Testis (tissue), 3 donors: Measurements from ENCODE around the gene NADSYN1. TPM values are rescaled to one million over a fixed set of nuclear protein-coding genes. Genes with fewer than 3 reads are reported as not detected.

Experiments
- DNase-seq: peaks from one replicate; pipeline ENCODE4 v3.0.0-alpha.2; 2019
- H3K27ac ChIP-seq, 2 donors: fragments of 200-600 bp; sonication (generic); one replicate each; pipeline ENCODE4 v1.5.1; 2019
- H3K27me3 ChIP-seq: fragments of 200-600 bp; sonication (generic); one replicate; pipeline ENCODE4 v1.5.1; 2019
- H3K36me3 ChIP-seq: fragments of 200-600 bp; sonication (generic); one replicate; pipeline ENCODE4 v1.5.1; 2017; ENCODE audit warnings: low read depth; ENCODE audit errors: missing control alignments
- H3K4me1 ChIP-seq: fragments of 200-600 bp; sonication (generic); one replicate; pipeline ENCODE4 v1.5.1; 2019
- H3K4me3 ChIP-seq, 2 donors: fragments of 200-600 bp; sonication (generic); one replicate each; pipeline ENCODE4 v1.5.1; 2017 to 2019
- H3K9me3 ChIP-seq: fragments of 200-600 bp; sonication (generic); one replicate; pipeline ENCODE4 v1.5.1; 2017
- CTCF ChIP-seq, 3 experiments: fragments of 450-650 bp in 2 of 3; fragments of 200-600 bp in 1 of 3; sonication (generic) in 1 of 3; IDR thresholded peaks; one replicate each; pipeline ENCODE4 v1.5.1; 2016 to 2019; ENCODE audit warnings: antibody characterized with exemption in 3 of 3, mild to moderate bottlenecking in 2 of 3, moderate library complexity in 1 of 3
- POLR2A ChIP-seq: fragments of 450-650 bp; IDR thresholded peaks from one replicate; pipeline ENCODE4 v1.6.1; 2017; ENCODE audit warnings: antibody characterized with exemption, mild to moderate bottlenecking, moderate library complexity
- WGBS, 2 donors: methylation state at CpG; one replicate each; pipeline ENCODE4 v1.1.5; 2018; 5-methylcytosine and 5-hydroxymethylcytosine counted together
- intact Hi-C: fragments of 100-400 bp; cut with DNase I; formaldehyde crosslinking; loops from one replicate; pipeline ENCODE4 v1.15.1; 2023; ENCODE audit warnings: low total_unique reads
- polyA plus RNA-seq: library from polyadenylated mRNA; stranded (reverse); fragments of 350-450 nt; fragmentation: Illumina TruSeq; extraction: RNeasy Lipid Tissue Mini Kit (QIAGEN cat#74804); gene quantifications from one replicate; pipeline ENCODE4 v1.2.3, GENCODE V29; 2014; ENCODE audit warnings: low read depth, low replicate concordance; ENCODE audit not compliant: insufficient read depth
- total RNA-seq, 2 donors: library from RNA; depleted of rRNA; stranded (reverse); fragments of >200 nt; gene quantifications; one replicate each; pipeline ENCODE4 v1.2.3, GENCODE V29; 2016

The NADSYN1 gene
- total and polyA plus RNA-seq, 3 donors from 2014 or later = 75.7 to 91.2 (median 79.4) TPM

- DNase-seq = no peak
- intact Hi-C loops = no loop called here
- H3K27ac ChIP-seq = no peak overlapping the region
- TF ChIP-seq CTCF (IDR thresholded peaks at IDR 0.05) (no peak), POLR2A (no peak)
- peaks cover 38% of the 10 kb centered on the region for H3K4me1 ChIP-seq
- no peaks in the 10 kb centered on the region for H3K36me3 ChIP-seq
- WGBS, 2 donors = 94 to 97% methylated on average over 4 to 8 of the region's 8 CpGs
- H3K9me3 ChIP-seq = no peaks in the 10 kb centered on the region
- no peaks in the 10 kb centered on the region for H3K27me3 ChIP-seq
- no peak overlapping the region for H3K4me3 ChIP-seq
Measured at GRCh38 chr11:71436861-71437260, 16.1 kb upstream of the NADSYN1 start.

- no peak overlapping the region for H3K4me3 ChIP-seq
- DNase-seq = peak; percentile 67
- no peaks in the 10 kb centered on the region for H3K27me3 ChIP-seq
- TF ChIP-seq CTCF (IDR thresholded peaks at IDR 0.05) (no peak), POLR2A (no peak)
- no peaks in the 10 kb centered on the region for H3K36me3 ChIP-seq
- intact Hi-C loops = no loop called here
- no peaks in the 10 kb centered on the region for H3K9me3 ChIP-seq
- WGBS, 2 donors = 55 to 65% methylated on average over 5 to 6 of the region's 6 CpGs
- H3K27ac ChIP-seq = no peak overlapping the region
- H3K4me1 ChIP-seq = peaks cover 36% of the 10 kb centered on the region
Measured at GRCh38 chr11:71437399-71437798, 15.6 kb upstream of the NADSYN1 start.

GRCh38 chr11:71437879-71438278, 15.1 kb upstream of the NADSYN1 start:
- 74 to 79% methylated on average over 8 to 13 of the region's 13 CpGs for WGBS, 2 donors
- TF ChIP-seq POLR2A (no peak), CTCF (IDR thresholded peaks at IDR 0.05) (no peak)
- Histone ChIP-seq H3K9me3 (no peaks in the 10 kb centered on the region), H3K4me1 (peaks cover 31% of the 10 kb centered on the region), H3K27me3 (no peaks in the 10 kb centered on the region), H3K27ac (no peak overlapping the region), H3K36me3 (no peaks in the 10 kb centered on the region), H3K4me3 (no peak overlapping the region)
- intact Hi-C loops = no loop called here
- DNase-seq = no peak

- TF ChIP-seq CTCF (IDR thresholded peaks at IDR 0.05) (no peak), POLR2A (no peak)
- Histone ChIP-seq H3K36me3 (no peaks in the 10 kb centered on the region), H3K27me3 (no peaks in the 10 kb centered on the region), H3K27ac (no peak overlapping the region), H3K9me3 (no peaks in the 10 kb centered on the region), H3K4me3 (no peak overlapping the region), H3K4me1 (peaks cover 24% of the 10 kb centered on the region)
- intact Hi-C loops = no loop called here
- 93 to 97% methylated on average over 19 of the region's 19 CpGs for WGBS, 2 donors
- no peak for DNase-seq
Measured at GRCh38 chr11:71438650-71439049, 14.4 kb upstream of the NADSYN1 start.

GRCh38 chr11:71440021-71440755, 12.8 kb upstream of the NADSYN1 start:
- Histone ChIP-seq H3K36me3 (no peaks in the 10 kb centered on the region), H3K9me3 (no peaks in the 10 kb centered on the region), H3K27me3 (no peaks in the 10 kb centered on the region), H3K4me1 (peaks cover 11% of the 10 kb centered on the region), H3K4me3 (no peak overlapping the region), H3K27ac (no peak overlapping the region)
- 88 to 96% methylated on average over 6 of the region's 6 CpGs for WGBS, 2 donors
- intact Hi-C loops = no loop called here
- TF ChIP-seq POLR2A = no peak
- no peak for TF ChIP-seq CTCF (IDR thresholded peaks at IDR 0.05)
- DNase-seq = no peak
